Measurements from ENCODE around the gene POFUT1.
"Not testable (repeated sequence)": the region's sequence is repeated elsewhere in the genome, so short reads cannot be mapped to it uniquely, and the experiment has no call there.

The POFUT1 gene

DNA sequence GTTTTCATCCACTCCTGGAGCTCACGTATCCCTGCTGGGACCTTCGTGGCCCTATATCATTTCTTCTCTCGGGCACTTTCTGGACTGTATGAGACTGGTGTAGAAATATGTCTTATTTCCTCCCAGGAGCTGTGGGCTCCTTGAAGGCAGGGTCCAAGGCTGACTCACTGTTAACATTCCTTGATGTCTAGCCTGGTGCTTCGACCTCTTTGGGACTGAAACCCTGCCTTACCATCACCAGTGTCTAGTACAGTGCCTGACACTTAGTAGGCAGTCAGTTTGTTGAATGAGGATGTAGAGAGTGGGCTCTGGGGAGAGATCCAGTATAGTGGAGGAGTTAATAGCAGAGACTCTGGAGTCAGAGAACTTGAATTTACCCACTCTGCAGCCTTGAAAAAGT, 23.6 kb downstream of the POFUT1 start:
- intact Hi-C loops (cut with DNase I), result no loop called here
- no peak for DNase-seq

DNA sequence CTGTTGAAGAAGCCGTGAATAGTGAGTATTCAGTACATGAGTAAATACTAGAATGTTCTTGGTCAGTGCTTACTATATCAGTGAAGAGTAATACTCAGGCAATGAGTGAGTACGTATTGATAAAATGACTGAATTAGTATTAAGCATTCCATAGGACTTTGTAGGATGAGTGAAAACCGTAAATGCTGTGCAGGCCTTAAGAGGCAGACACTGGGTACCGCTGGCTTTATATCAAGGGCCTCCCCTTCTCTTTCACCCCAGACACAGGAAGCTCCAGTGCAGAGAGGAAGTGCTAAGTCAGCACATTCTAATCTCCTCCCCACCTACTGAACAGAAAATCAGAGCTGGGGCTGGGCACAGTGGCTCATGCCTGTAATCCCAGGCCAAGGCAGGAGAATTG, 24.2 kb downstream of the POFUT1 start:
- DNase-seq, result peak in 1 of 10 donors; percentile 30
- intact Hi-C loops (cut with DNase I), result no loop called here

DNA sequence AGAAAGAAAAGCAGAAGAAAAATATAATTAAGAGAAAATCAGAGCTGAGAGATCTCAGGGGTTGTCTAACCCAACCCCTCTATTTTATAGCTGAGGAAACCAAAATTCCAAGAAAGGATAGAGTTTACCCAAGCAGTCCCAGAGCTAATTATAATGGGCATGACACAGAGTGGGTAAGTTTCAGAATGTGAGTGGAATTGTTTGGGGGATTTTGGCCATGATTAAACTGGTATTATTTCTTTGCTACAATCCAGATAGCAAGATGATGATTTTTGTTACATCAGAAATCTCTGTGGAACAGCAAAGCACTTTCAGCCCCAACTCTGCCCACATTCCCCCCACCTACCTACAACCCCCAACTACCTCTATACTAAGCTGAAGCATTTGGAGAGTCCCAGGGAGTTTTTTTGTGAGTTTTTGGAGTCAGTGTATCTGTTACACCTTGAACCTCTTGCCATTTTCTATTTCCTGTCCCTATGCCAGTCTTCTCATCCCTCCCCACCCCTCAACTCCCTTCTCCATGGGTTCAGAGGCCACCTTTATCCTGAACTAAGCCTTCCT, 24.7 kb downstream of the POFUT1 start:
- peak in 1 of 10 donors; percentile 1 for DNase-seq
- intact Hi-C loops (cut with DNase I), result no loop called here

DNA sequence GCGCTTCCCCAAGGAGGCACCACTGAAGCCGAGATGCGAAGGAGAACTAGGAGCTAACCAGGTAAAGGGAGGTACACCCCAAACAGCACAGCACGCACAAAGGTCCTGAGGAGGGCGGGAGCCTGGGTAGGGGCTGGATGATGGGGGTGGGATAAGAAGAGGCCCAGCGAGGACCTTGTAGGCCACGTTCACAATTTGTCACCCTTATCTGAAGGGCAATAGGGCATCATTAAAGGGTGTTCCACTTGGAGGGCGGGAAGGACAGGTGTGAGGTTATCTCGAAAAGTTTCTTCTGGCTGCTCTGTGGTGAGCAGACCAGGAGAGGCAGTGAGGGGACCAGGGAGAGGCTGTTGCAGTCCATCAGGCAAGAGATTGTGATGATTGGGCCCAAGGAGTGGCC, 25.6 kb downstream of the POFUT1 start:
- intact Hi-C loops (cut with DNase I), result no loop called here
- DNase-seq, result peak in 1 of 10 donors; percentile 57

DNA sequence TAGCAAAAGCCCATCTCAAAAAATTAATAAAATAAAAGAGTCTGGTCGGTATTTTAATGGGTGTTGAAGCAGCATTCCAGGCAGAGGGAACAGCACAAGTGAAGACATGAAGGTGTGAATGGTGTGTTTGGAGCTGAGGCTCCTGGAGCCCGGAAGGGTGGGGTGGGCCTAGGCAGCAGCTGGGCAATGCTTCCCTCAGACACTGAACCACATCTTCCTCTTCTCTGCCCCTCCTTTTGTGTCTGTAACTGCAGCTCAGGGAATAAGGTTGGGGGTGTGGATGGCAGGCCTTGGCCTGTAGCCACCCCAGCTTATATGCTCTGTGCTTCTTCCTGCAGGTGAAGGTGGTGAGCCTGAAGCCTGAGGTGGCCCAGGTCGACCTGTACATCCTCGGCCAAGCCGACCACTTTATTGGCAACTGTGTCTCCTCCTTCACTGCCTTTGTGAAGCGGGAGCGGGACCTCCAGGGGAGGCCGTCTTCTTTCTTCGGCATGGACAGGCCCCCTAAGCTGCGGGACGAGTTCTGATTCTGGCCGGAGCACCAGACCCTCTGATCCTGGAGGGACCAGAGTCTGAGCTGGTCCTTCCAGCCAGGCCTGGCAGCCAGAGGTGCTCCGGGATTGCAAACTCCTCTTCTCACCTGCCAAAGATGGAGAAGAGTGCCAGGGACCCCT, 26.6 kb downstream of the POFUT1 start:
- intact Hi-C loops (cut with DNase I), result no loop called here
- DNase-seq, result peak in 3 of 10 donors; percentile 35 to 84 (median 55)

DNA sequence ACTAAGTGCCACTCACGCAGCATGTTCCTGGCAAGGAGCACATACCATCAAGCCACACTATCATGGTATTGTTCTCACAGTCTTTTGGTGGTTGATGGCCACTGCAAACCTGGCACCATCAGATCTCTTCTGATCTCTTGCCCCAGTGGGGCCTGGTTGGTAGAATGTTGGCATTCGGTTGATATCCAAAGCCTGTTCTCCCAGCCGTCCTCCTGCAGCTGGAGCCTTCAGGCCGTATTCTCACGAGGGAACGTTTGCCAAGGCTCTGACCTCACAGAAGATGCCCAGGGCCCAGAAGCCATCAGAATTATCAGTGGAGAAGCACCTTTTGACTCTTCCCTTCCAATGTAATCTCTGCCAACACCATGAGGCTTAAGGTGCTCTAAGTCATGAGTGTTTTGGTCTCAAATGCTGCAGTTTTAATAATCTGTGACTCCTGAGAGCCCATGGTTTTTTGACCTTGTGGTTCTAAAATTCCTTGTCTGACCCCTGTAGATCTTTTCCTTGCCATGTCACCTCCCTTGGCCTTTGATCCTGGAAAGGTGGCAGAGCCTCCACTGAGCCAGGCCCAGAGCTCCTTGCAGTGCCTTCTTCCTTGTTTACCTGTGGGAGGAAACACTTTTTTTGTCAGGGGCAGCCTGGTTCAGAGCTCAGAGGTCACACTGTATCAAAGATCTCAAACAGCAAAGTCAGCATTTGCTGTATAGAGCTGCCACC, 27.8 kb downstream of the POFUT1 start:
- peak in 2 of 10 donors; percentile 9 to 59 for DNase-seq
- intact Hi-C loops (cut with DNase I), result no loop called here

DNA sequence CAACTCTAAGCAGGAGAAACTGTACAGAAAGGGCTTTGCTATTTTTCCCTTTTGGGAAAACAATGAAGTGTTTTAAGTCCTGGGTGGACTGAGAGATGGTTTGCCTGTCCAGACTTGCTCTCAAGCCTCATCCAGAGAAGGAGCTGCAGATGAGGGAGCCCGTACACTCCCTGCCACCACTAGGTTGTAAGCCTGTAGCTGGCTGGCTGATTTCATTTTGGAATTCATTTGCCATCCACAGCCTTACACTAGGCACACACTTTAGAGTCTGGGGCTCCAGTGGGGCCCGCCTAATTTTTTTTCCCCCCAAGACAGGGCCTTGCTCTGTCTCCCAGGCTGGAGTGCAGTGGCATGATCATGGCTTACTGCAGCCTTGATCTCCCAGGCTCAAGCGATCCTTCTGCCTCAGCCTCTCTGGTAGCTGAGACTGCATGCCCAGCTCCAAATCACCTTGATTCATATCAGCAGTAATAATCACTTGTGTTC, 28.4 kb downstream of the POFUT1 start:
- peak in 2 of 10 donors; percentile 21 to 49 for DNase-seq
- intact Hi-C loops (cut with DNase I), result no loop called here

DNA sequence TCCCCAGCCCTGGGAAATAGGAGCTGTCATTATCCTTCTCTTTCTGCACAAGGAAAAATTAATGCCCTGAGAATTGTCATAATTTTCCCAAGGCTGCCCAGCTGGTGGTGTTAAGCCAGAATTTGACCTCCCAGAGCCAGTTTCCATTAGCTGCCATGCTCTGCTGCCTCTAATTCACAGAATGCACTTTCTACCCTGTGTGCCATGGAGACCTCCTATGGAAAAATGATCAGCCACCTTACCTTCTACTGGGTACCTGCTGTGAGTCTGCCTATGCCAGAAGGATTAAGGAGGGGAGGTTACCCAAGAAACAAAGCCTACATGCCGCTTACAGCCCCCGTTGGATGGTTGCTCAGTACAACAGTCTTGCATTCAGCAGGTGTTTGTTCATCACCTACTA, 29.1 kb downstream of the POFUT1 start:
- intact Hi-C loops (cut with DNase I), result no loop called here
- peak in 1 of 10 donors; percentile 5 for DNase-seq

DNA sequence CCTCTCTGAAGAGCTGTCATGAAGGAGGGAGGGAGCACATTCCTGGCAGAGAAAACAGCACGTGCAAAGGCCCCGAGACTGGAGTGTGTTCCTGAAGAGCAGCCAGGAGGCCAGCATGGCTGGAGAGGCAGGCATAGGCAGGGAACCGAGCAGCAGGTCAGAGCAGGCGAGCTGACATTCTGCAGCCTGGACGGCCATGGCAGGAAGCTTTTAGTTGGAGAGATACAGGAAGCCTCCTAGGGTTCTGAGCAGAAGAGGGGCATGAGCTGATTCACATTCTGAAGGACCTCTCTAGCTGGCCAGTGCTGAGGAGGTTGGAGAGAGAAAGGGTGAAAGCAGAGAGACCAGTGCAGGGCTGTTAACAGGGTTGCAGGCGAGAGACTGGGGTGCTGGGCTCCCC, 29.7 kb downstream of the POFUT1 start:
- intact Hi-C loops (cut with DNase I), result no loop called here
- peak in 2 of 10 donors; percentile 17 to 62 for DNase-seq

DNA sequence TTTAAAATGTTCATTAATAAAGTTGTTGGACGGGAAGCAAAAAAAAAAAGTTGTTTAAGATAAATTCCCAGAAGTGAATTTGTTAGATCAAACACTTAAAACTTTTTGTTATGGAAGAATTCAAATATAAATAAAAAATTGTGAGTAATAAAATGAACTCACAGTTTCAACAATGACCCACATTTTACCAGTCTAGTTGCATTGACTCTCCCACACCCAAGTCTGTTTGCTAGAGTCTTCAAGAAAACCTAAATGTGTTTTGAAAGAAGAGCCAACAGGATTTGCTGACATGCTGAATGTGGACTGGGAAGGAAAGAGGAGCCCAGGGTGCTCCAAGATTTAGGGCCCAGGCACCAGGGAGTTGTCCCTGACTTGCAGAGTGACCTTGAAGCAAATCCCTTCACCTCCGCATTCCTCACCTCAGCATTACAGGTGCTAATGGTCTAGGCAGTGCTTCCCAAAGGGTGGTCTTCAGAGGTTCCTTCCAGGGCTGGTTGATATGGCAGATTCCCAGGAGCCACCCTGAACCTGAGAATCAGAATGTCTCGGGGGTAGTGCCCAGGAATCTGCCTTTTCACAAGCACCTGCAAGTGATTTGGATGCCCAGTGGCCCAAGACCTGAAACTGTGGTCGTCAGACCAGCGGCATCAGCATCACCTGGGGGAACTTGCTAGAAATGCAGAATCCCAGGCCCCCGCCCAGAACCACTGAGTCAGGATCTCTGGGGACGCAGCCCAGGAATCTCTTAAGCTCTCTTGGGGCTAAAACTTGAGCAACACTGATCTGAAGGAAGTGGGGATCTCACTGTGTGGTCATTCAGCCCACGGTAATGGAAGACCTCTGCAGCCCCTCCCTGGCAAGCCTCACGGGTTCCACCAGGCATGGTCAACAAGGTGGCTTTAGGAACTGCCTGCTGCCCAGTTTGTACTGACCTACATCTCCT, 31.1 kb downstream of the POFUT1 start:
- DNase-seq, result peak in 2 of 10 donors; percentile 32 to 68
- intact Hi-C loops (cut with DNase I), result no loop called here

DNA sequence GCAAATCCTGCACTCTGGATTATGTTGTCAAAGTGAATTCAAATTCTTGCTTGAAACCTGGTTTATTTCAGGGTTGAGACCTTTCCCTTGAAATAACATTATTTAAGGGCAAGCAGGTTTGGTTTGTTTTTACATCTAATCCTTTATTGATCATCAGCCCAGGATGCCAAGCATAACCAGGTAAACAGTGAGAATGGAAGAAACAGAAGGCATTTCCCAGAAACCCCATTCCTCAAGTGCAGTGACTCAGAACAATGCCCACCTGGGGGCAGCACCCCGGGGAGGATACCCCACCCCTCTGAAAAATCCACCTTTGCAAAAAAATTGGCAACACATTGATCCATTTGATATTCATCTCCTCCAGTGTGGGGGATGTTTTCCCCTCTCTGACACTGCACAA, 32.5 kb downstream of the POFUT1 start:
- DNase-seq, result peak in 2 of 10 donors; percentile 2 to 44
- intact Hi-C loops (cut with DNase I), result no loop called here

DNA sequence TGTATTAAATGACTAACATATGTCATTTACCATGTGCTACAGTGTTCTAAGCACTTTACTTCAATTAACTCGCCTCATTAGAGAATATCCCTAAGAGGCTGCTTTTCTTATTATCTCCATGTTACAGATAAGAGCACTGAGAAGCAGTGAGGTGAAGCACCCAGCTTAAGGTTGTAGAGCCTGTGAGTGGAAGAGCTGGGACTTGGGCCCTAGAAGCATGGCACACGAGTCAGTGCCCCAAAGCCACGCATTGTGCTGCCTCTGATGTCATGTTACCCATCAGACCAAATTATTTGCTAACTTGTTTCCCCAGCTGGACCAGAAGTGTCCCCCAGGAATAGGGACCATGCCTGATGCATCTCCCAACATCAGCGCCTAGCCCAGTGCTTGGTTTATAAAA, 34.1 kb downstream of the POFUT1 start:
- DNase-seq, result peak in 2 of 10 donors; percentile 4
- intact Hi-C loops (cut with DNase I), result no loop called here

DNA sequence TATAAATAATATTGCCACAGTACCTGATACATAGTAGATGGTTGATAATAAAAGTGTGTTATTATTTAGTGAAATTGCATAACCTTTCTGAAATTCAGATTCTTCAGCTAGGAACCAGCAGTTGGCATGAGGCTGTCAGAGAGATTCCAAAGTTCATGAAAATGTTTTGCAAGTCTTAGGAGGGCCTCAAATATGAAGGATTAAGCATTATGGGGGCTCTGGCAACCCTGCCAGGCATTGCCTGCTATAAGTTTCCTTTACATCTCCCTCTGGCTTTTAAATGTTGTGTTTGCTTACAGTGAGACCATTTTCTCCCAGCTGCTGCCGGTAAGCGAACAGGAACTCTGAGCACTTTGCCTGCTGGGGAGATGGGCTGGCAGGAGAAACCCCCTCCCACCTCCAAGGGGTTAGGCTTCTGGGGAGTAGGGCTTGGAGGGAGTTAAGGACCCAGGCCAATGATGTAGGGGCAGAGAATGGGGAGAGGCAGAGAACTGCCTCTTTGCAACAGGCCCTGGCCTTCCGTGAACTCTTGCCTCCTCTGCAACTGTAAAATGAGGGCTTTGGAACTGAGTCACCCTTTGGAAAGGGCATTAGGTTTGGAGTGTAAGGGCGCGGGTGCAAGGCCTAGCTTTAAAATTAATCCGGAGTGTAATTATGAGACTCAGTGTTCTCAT, 36.6 kb downstream of the POFUT1 start:
- peak in 1 of 10 donors; percentile 3 for DNase-seq
- intact Hi-C loops (cut with DNase I), result no loop called here

DNA sequence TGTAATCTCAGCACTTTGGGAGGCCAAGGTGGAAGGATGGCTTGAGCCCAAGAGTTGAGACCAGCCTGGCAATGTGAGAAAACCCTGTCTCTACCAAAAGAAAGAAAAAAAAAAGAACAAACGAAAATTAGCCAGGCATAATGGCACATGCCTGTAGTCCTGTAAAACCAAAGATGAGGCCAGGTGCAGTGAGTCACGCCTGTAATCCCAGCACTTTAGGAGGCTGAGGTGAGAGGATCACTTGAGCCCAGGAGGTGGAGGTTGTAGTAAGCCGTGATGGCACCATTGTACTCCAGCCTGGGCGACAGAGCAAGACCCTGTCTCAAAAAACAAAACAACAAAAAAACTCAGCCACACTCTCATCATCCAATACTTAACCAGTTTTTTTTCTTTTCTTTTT, 37.3 kb downstream of the POFUT1 start:
- intact Hi-C loops (cut with DNase I), result no loop called here
- DNase-seq, result peak in 2 of 10 donors; percentile 18 to 22

DNA sequence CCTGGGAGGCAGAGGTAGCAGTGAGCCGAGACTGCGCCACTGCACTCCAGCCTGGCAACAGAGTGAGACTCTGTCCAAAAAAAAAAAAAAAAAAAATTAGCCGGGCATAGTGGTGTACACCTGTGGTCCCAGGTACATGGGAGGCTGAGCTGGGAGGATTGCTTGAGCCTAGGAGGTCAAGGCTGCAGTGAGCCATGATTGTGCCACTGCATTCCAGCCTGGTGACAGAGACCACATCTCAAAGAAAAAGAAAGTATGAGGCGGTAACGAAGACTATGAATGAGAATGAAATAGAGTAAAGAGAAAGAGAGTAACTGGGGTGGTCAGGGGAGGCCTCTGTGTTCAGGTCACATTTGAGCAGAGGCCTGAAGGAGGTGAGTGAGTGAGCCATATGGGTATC, 38.5 kb downstream of the POFUT1 start:
- peak in 2 of 10 donors; percentile 25 to 40 for DNase-seq
- intact Hi-C loops (cut with DNase I), result not testable (repeated sequence)

DNA sequence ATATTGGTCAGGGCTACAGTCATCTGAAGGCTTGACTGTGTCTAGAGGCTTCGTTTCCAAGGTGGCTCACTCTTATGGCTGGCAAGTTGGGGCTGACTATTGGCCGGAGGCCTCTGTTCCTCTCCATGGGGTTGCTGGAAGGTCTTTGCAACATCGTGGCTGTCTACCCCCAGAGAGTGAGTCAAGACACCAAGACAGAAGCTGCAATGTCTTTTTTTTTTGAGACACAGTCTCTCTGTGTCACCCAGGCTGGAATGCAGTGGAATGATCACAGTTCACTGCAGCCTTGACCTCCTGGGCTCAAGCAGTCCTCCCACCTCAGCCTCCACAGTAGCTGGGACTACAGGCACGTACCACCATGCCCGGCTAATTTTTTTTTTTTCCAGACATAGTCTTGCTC, 40.4 kb downstream of the POFUT1 start:
- intact Hi-C loops (cut with DNase I), result no loop called here
- DNase-seq, result peak in 2 of 10 donors; percentile 22 to 24

DNA sequence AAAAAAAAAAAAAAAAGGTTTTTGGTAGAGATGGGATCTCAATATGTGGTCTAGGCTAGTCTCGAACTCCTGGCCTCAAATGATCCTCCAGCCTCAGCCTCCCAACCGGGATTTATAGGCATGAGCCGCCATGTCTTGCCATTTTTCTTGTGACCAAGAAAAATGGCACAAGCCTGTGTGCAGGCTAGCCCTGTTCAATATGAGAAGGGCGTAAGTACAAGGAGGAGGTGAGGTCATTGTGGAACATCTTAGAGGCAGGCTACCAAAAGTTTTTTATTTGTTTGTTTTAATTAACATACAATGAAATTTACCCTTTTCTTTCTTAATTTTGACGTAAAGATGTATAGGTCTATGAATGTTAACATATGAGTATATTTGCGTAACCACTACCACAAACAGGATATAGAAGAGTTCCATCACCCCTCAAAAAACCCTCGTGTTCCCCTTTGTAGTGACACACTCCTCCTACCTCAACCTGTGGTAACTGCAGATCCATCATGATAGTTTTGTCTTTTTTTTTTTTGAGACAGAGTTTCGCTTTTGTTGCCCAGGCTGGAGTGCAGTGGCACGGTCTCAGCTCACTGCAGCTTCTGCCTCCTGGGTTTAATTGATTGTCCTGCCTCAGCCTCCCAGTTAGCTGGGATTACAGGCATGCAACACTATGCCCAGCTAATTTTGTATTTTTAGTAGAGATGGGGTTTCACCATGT, 41.5 kb downstream of the POFUT1 start:
- DNase-seq, result peak in 2 of 10 donors; percentile 4 to 31
- intact Hi-C loops (cut with DNase I), result no loop called here

DNA sequence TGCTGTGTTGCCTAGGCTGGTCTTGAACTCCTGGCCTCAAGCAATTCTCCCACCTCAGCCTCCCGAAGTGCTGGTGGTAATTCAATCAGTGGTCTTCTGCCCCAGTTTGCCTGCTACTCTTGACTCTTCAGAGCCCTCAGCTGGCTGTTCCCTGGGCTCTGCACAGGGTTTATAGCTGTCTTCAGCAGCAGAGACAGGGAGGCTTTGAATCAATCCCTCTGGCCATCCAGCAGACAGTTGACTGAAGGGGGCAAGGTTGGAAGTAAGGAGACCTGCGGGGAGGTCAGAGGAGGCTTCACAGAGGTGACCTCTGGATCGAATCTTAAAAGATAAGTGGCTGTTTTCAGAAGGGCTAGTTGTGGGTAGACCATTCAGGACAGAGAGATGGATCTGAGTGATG, 43.8 kb downstream of the POFUT1 start:
- intact Hi-C loops (cut with DNase I), result no loop called here
- peak in 1 of 10 donors; percentile 3 for DNase-seq

DNA sequence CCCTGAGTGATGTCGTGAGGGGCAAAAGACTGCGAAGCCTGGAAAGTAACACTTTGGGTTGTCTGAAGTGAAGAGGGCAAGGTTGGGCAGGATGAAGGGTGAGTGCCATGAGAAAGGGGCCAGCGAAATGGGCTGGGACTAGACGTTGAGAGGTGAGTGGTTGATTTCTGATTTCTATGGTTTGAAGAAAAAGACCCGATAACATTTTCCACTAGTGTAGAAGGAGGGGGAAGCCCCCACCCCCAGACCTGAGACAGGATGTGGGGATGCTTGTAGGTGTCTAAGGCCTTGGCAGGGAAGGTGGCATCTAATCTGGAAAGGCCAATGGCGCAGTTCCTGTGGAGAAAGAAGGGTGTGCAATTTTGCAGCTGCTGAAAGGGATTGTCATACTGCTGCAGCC, 44.5 kb downstream of the POFUT1 start:
- DNase-seq, result peak in 1 of 10 donors; percentile 2
- intact Hi-C loops (cut with DNase I), result no loop called here

Data from posterior cingulate gyrus (tissue), 11 donors.